ENCODE results near the gene RASGEF1C. TPM values are rescaled to one million over a fixed set of nuclear protein-coding genes. Genes with fewer than 3 reads are reported as not detected.

The RASGEF1C gene
- total and polyA plus RNA-seq, 2 of the 13 experiments (the other 11 are each of a cell fraction or from before 2014, with no cell fraction given): not detected

DNA sequence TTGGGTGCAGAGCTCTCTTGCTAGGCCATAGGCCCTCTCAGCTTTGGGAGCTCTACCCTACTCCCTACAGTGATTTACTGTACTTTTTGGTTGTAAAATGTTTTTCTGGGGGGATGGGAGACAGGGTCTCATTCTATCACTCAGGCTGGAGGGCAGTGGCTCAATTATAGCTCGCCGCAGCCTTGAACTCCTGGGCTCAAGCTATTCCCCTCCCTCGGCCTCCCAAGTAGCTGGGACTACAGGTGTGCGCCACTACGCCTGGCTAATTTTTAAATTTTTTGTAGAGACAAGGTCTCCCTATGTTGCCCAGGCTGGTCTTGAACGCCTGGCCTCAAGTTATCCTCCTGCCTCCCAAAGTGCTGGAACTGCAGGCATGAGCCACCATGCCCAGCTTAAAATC, 115.8 kb downstream of the RASGEF1C start (continued):
- TF ChIP-seq ZFAT (CRISPR knock-in tag; conservative IDR thresholded peaks at IDR 0.05) (no peak), ZFX (CRISPR knock-in tag; IDR thresholded peaks at IDR 0.05; ENCODE audit: low read depth) (no peak), ZNF326 (CRISPR knock-in tag; IDR thresholded peaks at IDR 0.05; ENCODE audit: borderline replicate concordance) (no peak)
- TF ChIP-seq, protein P1, sequence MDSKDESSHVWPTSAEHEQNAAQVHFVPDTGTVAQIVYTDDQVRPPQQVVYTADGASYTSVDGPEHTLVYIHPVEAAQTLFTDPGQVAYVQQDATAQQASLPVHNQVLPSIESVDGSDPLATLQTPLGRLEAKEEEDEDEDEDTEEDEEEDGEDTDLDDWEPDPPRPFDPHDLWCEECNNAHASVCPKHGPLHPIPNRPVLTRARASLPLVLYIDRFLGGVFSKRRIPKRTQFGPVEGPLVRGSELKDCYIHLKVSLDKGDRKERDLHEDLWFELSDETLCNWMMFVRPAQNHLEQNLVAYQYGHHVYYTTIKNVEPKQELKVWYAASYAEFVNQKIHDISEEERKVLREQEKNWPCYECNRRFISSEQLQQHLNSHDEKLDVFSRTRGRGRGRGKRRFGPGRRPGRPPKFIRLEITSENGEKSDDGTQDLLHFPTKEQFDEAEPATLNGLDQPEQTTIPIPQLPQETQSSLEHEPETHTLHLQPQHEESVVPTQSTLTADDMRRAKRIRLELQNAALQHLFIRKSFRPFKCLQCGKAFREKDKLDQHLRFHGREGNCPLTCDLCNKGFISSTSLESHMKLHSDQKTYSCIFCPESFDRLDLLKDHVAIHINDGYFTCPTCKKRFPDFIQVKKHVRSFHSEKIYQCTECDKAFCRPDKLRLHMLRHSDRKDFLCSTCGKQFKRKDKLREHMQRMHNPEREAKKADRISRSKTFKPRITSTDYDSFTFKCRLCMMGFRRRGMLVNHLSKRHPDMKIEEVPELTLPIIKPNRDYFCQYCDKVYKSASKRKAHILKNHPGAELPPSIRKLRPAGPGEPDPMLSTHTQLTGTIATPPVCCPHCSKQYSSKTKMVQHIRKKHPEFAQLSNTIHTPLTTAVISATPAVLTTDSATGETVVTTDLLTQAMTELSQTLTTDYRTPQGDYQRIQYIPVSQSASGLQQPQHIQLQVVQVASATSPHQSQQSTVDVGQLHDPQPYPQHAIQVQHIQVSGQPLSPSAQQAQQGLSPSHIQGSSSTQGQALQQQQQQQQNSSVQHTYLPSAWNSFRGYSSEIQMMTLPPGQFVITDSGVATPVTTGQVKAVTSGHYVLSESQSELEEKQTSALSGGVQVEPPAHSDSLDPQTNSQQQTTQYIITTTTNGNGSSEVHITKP (CRISPR knock-in tag; IDR thresholded peaks at IDR 0.05; ENCODE audit: low read depth): no peak

DNA sequence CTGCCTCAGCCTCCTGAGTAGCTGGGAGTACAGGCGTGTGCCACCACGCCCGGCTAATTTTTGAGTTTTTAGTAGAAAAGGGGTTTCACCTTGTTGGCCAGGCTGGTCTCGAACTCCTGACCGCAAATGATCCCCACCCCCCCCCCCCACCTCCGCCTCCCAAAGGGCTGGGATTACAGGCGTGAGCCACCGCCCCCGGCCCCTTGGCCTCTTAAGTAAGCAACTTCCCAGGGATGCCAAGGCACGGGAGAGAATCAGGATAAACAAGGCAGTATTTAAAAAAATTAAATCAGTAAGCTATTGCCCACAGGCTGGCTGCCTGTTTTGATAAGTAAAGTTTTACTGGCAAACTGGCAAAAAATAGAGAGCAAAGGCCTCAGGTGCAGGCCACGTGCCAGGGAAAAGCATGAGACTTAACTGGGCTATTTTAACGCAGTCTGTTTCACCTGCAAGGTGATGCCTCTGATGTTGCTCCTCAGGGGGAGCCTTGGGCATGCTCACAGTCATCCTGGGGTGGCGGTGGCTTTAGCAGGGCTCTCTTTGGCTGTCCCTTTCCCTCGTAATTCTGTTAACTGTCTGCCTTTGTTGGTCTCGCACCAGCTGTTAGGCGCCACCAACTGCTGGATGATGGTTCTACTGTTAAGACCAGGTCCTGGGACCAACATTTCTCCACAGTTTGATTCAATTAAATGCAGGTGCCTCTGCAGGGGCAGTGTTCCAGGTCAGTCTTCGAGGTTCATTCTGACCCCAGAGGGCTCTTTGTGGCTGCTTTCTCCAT, 118.1 kb downstream of the RASGEF1C start:
- in situ Hi-C loops (cut with HindIII; ENCODE audit: extremely low pct_ligation_motif_present, low pct_unique_long_range_greater_than_20kb) (loop anchor here (25.0 kb wide), 1 partner anchor 329 kb away; no protein-coding TSS in a partner anchor), intact Hi-C loops (cut with micrococcal nuclease; ENCODE audit: unreplicated experiment) (loop anchor here (1.0 to 2.0 kb wide), 3 partner anchors 182 to 328 kb away; partner anchors contain the start of gene MRNIP)
- FAIRE-seq: peak; percentile 57
- H3K4me1 ChIP-seq (ENCODE audit: insufficient read depth, low read length): peaks cover 14% of the 10 kb centered on the region; the same call in 1 of the 2 replicates
- peak; percentile 82 for ATAC-seq
- DNase-seq (ENCODE audit: low spot score): peak; percentile 52
- ChIA-PET POLR2A (no interaction called here), CTCF (ENCODE audit: low intra/inter-chr PET ratio, low total read pairs) (interaction anchor here (1.6 kb wide), 1 partner anchor 220 kb away, joined by 5 read pairs; no protein-coding TSS in a partner anchor)
- no peaks in the 10 kb centered on the region for H3K36me3 ChIP-seq (replicated peaks in 1 of 2; ENCODE audit: control insufficient read depth in 1 of 2, insufficient read depth in 2 of 2, low read length in 2 of 2)
- no peaks in the 10 kb centered on the region for H3K79me2 ChIP-seq (ENCODE audit: insufficient read depth, low read length)
- no peak overlapping the region for H2AFZ ChIP-seq (ENCODE audit: low read length)
- no peak overlapping the region for H3K27ac ChIP-seq (ENCODE audit: extremely low read length, insufficient read depth, low read length)
- BruUV-seq (replicated peaks): no TSS peak
- H3K4me3 ChIP-seq (replicated peaks in 1 of 3; ENCODE audit: insufficient read depth in 1 of 3, low read depth in 2 of 3, low read length in 3 of 3): peak overlapping the region in 1 of 3 experiments; percentile 59; a peak in 2 of 6 replicates
- H3K27me3 ChIP-seq (ENCODE audit: control insufficient read depth in 1 of 2, insufficient read depth in 2 of 2, low read length in 2 of 2): peaks cover 0 to 4% of the 10 kb centered on the region in 2 experiments; a peak in 3 of 5 replicates
- no peaks in the 10 kb centered on the region for H4K20me1 ChIP-seq (ENCODE audit: insufficient read depth, low read length)
- WGBS (ENCODE audit: low lambda C conversion rate): 12% methylated on average over 11 of the region's 17 CpGs
- no peaks in the 10 kb centered on the region for H3K9me3 ChIP-seq (ENCODE audit: low read length)
- no peak overlapping the region for H3K9ac ChIP-seq (ENCODE audit: insufficient read depth, low read depth, low read length)
- H3K4me2 ChIP-seq (ENCODE audit: low read depth, low read length): peak overlapping the region; percentile 62
- no peak for TF ChIP-seq ZNF780A (CRISPR knock-in tag; IDR thresholded peaks at IDR 0.05)
- TF ChIP-seq SRY (CRISPR knock-in tag; IDR thresholded peaks at IDR 0.05): no peak
- no peak for TF ChIP-seq TBX3 (IDR thresholded peaks at IDR 0.05; ENCODE audit: borderline replicate concordance)
- no peak for TF ChIP-seq ZNF766 (CRISPR knock-in tag; IDR thresholded peaks at IDR 0.05; ENCODE audit: borderline replicate concordance)
- no peak for TF ChIP-seq ZKSCAN8 (CRISPR knock-in tag; IDR thresholded peaks at IDR 0.05; ENCODE audit: borderline replicate concordance)
- TF ChIP-seq, protein P2, sequence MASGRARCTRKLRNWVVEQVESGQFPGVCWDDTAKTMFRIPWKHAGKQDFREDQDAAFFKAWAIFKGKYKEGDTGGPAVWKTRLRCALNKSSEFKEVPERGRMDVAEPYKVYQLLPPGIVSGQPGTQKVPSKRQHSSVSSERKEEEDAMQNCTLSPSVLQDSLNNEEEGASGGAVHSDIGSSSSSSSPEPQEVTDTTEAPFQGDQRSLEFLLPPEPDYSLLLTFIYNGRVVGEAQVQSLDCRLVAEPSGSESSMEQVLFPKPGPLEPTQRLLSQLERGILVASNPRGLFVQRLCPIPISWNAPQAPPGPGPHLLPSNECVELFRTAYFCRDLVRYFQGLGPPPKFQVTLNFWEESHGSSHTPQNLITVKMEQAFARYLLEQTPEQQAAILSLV (CRISPR knock-in tag; IDR thresholded peaks at IDR 0.05; ENCODE audit: borderline replicate concordance): no peak
- TF ChIP-seq ZNF224 (CRISPR knock-in tag; IDR thresholded peaks at IDR 0.05): no peak
- no peak for TF ChIP-seq ATAD3A (CRISPR knock-in tag; IDR thresholded peaks at IDR 0.05)
- TF ChIP-seq ZNF484 (CRISPR knock-in tag; IDR thresholded peaks at IDR 0.05; ENCODE audit: borderline replicate concordance, low read depth): no peak
- TF ChIP-seq ZNF562 (CRISPR knock-in tag; IDR thresholded peaks at IDR 0.05; ENCODE audit: borderline replicate concordance): no peak
- TF ChIP-seq ZNF264 (CRISPR knock-in tag; IDR thresholded peaks at IDR 0.05): no peak
- TF ChIP-seq, protein P3, sequence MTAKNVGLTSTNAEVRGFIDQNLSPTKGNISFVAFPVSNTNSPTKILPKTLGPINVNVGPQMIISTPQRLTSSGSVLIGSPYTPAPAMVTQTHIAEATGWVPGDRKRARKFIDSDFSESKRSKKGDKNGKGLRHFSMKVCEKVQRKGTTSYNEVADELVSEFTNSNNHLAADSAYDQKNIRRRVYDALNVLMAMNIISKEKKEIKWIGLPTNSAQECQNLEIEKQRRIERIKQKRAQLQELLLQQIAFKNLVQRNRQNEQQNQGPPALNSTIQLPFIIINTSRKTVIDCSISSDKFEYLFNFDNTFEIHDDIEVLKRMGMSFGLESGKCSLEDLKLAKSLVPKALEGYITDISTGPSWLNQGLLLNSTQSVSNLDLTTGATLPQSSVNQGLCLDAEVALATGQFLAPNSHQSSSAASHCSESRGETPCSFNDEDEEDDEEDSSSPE (CRISPR knock-in tag; IDR thresholded peaks at IDR 0.05): peak; percentile 16; the same call in 1 of the 2 replicates
